BLaER1 treated with 17β-estradiol and CSF1 and Interleukin-3, amounts not matched to agents 10 nM and 100 nM (cell line): Measurements from ENCODE around the gene VSIG10.

Experiments
- H3K27ac ChIP-seq, 11 experiments: shearing (Covaris generic); formaldehyde crosslinking; 2 replicates each; pipeline ENCODE4 v1.8.1; 2022
- H3K27me3 ChIP-seq, 11 experiments: shearing (Covaris generic); formaldehyde crosslinking; 2 replicates each; pipeline ENCODE4 v1.8.1; 2022
- H3K36me3 ChIP-seq, 11 experiments: shearing (Covaris generic); formaldehyde crosslinking; 2 replicates each; pipeline ENCODE4 v1.8.1; 2022
- H3K4me1 ChIP-seq, 10 experiments: shearing (Covaris generic); formaldehyde crosslinking; 2 replicates each; pipeline ENCODE4 v1.8.1; 2022
- H3K4me2 ChIP-seq, 11 experiments: shearing (Covaris generic); formaldehyde crosslinking; 2 replicates each; pipeline ENCODE4 v1.8.1; 2022
- H3K4me3 ChIP-seq, 10 experiments: shearing (Covaris generic); formaldehyde crosslinking; 2 replicates each; pipeline ENCODE4 v1.8.1; 2022
- H3K9ac ChIP-seq, 11 experiments: shearing (Covaris generic); formaldehyde crosslinking; 2 replicates each; pipeline ENCODE4 v1.8.1; 2022
- H3K9me3 ChIP-seq, 11 experiments: shearing (Covaris generic); formaldehyde crosslinking; replicated peaks in 1 of 11; 2 replicates each; pipeline ENCODE4 v1.8.1; 2022
- H4K20me1 ChIP-seq, 11 experiments: shearing (Covaris generic); formaldehyde crosslinking; 2 replicates each; pipeline ENCODE4 v1.8.1; 2022
- Cebpa-rat ChIP-seq, 11 experiments: shearing (Covaris generic); IDR thresholded peaks; 2 replicates each; pipeline ENCODE4 v1.8.1; 2022

Gene VSIG10

DNA sequence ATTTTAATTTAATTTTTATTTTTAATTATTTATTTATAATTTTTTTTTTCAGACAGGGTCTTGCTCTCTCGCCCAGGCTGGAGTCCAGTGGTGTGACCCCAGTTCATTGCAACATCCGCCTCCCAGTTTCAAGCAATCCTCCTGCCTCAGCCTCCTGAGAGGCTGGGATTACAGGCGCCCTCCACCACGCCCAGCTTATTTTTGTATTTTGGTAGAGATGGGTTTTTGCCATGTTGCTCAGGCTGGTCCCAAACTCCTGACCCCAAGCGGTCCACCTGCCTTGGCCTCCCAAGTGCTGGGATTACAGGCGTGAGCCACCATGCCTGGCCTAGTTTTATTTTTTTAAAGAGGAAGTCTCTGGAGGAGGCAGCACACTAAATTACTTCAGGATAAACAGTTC is 18.5 kb upstream of the VSIG10 start:
- Histone ChIP-seq H3K9me3 (no peaks in the 10 kb centered on the region), H3K27ac (no peak overlapping the region), H3K4me2 (no peak overlapping the region), H3K9ac (no peak overlapping the region), H4K20me1 (no peaks in the 10 kb centered on the region), H3K27me3 (no peaks in the 10 kb centered on the region), H3K4me3 (no peak overlapping the region), H3K4me1 (peaks cover 0 to 9% (median 2%) of the 10 kb centered on the region in 10 experiments; a peak in 2 of 20 replicates), H3K36me3 (no peaks in the 10 kb centered on the region)
- TF ChIP-seq Cebpa-rat (IDR thresholded peaks at IDR 0.05) = no peak

DNA sequence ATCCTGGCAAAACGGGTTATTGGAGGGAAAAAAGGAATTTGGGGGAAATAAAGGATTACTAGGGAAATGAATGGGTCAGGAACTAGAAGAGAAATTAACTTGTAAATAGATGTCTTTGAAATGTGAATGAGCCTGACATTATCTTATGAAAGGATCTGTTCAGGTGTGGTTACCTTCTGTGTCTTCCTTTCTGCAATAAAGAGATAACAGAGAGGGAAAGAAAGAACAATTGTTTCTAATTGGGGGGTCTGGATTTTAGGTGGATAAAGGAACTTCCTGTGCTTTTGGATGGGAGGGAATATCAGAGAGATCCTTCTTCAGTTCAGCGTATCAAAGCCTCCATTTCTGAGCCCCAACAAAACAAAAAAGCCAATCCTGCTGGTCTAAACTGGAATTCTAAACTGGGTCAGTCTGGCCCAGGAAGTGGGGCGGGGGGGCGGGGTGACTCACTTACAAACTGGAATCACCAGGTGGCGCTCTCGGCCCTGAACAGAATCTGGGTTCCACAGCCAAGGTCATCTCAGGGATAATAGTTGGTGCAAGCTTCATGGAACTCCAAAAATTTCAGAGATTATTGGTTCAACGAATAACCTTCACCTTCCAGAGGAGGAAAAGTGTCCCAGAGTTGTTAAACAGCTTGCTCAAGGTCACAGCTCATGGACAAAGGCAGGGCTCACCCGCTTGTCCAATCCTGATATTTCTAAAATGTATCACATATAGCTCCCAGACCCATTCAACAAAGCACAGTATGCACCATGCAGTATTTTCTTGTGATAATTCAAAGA is 17.0 kb upstream of the VSIG10 start:
- H3K36me3 ChIP-seq = no peaks in the 10 kb centered on the region
- no peak for TF ChIP-seq Cebpa-rat (IDR thresholded peaks at IDR 0.05)
- no peaks in the 10 kb centered on the region for H3K27me3 ChIP-seq
- H3K27ac ChIP-seq = peak overlapping the region in 6 of 11 experiments; percentile 1 to 64 (median 46); a peak in 10 of 22 replicates
- H4K20me1 ChIP-seq = no peaks in the 10 kb centered on the region
- no peak overlapping the region for H3K4me3 ChIP-seq
- H3K4me2 ChIP-seq = no peak overlapping the region; a peak in 1 of 22 replicates
- H3K9me3 ChIP-seq = no peaks in the 10 kb centered on the region
- 0 out of 22 replicates have a peak overlapping the region, but pooled peaks of 1 of the 11 experiments have one; percentile 1 for H3K9ac ChIP-seq
- H3K4me1 ChIP-seq = peaks cover 0 to 9% (median 2%) of the 10 kb centered on the region in 10 experiments; a peak in 2 of 20 replicates

DNA sequence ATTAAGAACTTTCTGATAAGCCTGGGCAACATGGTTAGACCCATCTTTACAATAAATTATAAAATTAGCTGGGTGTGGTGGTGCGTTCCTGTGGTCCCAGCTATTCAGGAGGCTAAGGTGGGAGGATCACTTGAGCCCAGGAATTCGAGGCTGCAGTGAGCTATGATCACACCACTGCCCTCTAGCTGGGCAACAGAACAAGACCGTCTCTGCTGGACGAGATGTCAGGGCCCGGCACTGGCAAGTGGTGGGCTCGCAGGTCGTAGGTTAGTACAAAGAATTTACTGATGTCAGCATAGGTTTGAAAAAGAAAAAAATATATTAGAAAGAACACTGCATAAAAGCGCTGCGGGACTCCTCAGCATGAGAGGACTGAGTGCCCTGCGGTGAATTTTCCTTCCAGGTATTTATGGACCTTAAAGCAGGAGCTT is 15.7 kb upstream of the VSIG10 start:
- Histone ChIP-seq H3K4me3 (no peak overlapping the region), H3K4me1 (peaks cover 0 to 9% (median 2%) of the 10 kb centered on the region in 10 experiments; a peak in 2 of 20 replicates), H3K27ac (no peak overlapping the region), H3K27me3 (no peaks in the 10 kb centered on the region), H3K9ac (no peak overlapping the region), H4K20me1 (no peaks in the 10 kb centered on the region), H3K36me3 (no peaks in the 10 kb centered on the region), H3K4me2 (no peak overlapping the region), H3K9me3 (peaks cover 0 to 9% (median 0%) of the 10 kb centered on the region in 11 experiments; a peak in 4 of 22 replicates)
- TF ChIP-seq Cebpa-rat (IDR thresholded peaks at IDR 0.05) = no peak

DNA sequence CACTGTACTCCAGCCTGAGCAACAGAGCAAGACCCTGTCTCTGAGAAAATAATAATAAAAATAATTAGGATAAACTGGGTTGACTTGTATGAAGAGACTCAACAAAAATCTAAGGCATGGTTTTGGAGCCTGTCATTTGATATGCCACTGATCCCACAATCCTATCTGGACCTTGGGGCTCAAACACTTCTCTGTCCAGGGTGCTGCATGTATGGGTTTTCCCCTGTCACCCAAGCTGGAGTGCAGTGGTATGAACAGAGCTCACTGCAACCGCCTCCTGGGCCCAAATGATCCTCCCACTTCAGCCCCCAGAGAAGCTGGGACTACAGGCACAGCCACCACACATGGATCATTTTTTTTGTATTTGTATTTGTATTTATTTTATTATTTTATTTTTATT is 5.3 kb upstream of the VSIG10 start:
- Histone ChIP-seq H3K9ac (no peak overlapping the region), H3K4me1 (peaks cover 7 to 29% (median 16%) of the 10 kb centered on the region in 10 experiments; a peak in 19 of 20 replicates), H3K4me2 (no peak overlapping the region), H3K4me3 (no peak overlapping the region), H3K36me3 (no peaks in the 10 kb centered on the region), H3K27me3 (no peaks in the 10 kb centered on the region), H3K9me3 (no peaks in the 10 kb centered on the region), H3K27ac (no peak overlapping the region), H4K20me1 (no peaks in the 10 kb centered on the region)
- TF ChIP-seq Cebpa-rat (IDR thresholded peaks at IDR 0.05) = no peak

DNA sequence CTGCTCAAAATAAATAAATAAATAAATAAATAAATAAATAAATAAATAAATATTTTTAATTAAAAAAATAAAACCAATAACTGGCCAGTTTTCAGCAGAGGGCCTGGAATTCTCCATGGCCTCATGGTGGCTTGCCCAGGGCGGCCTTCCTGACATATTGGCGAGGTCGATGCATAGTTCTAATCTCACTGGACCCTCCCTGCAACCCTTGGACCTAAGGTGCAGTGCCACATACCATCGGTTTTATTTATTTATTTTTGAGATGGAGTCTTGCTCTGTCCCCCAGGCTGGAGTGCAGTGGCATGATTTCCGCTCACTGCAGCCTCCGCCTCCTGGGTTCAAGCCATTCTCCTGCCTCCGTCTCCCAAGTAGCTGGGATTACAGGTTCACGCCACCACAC is 3.9 kb upstream of the VSIG10 start:
- Histone ChIP-seq H3K4me3 (no peak overlapping the region), H3K9ac (no peak overlapping the region), H3K36me3 (no peaks in the 10 kb centered on the region), H4K20me1 (no peaks in the 10 kb centered on the region), H3K27ac (no peak overlapping the region), H3K9me3 (no peaks in the 10 kb centered on the region), H3K27me3 (no peaks in the 10 kb centered on the region), H3K4me1 (peaks cover 10 to 32% (median 21%) of the 10 kb centered on the region in 10 experiments; a peak in 19 of 20 replicates), H3K4me2 (0 out of 22 replicates have a peak overlapping the region, but pooled peaks of 1 of the 11 experiments have one; percentile 2)
- no peak for TF ChIP-seq Cebpa-rat (IDR thresholded peaks at IDR 0.05)

DNA sequence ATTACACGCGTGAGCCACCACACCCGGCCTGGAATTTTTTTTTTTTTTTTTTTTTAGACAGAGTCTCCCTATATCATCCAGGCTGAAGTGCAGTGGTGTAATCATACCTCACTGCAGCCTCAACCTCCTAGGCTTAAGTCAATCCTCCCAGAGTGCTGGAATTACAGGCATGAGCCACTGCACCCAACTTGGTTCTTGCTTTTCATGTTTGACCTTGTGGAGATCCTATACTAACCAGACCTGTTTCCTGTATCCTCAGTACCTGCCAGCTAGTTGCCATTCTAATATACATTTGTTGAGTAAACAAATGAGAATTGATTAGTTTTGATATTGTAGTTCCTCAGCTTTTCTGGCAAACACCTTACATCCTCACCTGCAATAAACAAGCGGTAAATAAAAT is 3.2 kb upstream of the VSIG10 start:
- Histone ChIP-seq H3K27me3 (no peaks in the 10 kb centered on the region), H3K36me3 (no peaks in the 10 kb centered on the region), H3K4me3 (no peak overlapping the region), H3K4me2 (no peak overlapping the region), H3K9ac (no peak overlapping the region), H4K20me1 (peaks cover 0 to 5% (median 2%) of the 10 kb centered on the region in 11 experiments; a peak in 4 of 22 replicates), H3K27ac (no peak overlapping the region), H3K9me3 (no peaks in the 10 kb centered on the region), H3K4me1 (peaks cover 10 to 38% (median 28%) of the 10 kb centered on the region in 10 experiments; a peak in 19 of 20 replicates)
- TF ChIP-seq Cebpa-rat (IDR thresholded peaks at IDR 0.05) = no peak

DNA sequence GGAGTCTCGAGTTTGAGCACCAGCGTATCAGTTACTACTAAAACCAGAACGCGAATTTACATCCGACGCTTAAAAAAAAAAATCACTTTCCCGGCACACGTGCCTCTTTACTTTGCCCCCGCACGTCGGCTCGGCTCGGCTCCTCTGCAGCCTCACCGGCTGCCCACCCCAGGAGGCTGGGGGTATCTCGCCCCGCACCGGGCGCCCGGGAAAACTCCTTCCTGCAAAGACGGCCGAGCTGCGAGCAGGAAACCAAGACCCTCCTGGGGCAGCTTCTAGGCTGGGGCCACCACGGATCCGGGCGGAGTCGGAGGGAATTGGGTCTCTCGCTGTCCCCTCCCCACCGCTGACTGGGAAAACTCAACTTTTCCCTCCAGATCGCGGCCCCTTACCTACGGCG is 610 bp downstream of the VSIG10 start:
- H3K27me3 ChIP-seq = no peaks in the 10 kb centered on the region
- H3K9ac ChIP-seq = peak overlapping the region; percentile 74 to 89 (median 87)
- peak overlapping the region in 10 of 11 experiments; percentile 58 to 88 (median 82); a peak in 20 of 22 replicates for H3K27ac ChIP-seq
- peak overlapping the region; percentile 84 to 99 (median 95) for H3K4me2 ChIP-seq
- H3K9me3 ChIP-seq = no peaks in the 10 kb centered on the region
- peaks cover 0 to 8% (median 5%) of the 10 kb centered on the region in 11 experiments; a peak in 4 of 22 replicates for H4K20me1 ChIP-seq
- H3K36me3 ChIP-seq = peaks cover 0 to 13% (median 6%) of the 10 kb centered on the region in 11 experiments; a peak in 4 of 22 replicates
- TF ChIP-seq Cebpa-rat (IDR thresholded peaks at IDR 0.05) = no peak
- peaks cover 10 to 43% (median 31%) of the 10 kb centered on the region in 10 experiments; a peak in 19 of 20 replicates for H3K4me1 ChIP-seq
- H3K4me3 ChIP-seq = peak overlapping the region; percentile 79 to 99 (median 92)

DNA sequence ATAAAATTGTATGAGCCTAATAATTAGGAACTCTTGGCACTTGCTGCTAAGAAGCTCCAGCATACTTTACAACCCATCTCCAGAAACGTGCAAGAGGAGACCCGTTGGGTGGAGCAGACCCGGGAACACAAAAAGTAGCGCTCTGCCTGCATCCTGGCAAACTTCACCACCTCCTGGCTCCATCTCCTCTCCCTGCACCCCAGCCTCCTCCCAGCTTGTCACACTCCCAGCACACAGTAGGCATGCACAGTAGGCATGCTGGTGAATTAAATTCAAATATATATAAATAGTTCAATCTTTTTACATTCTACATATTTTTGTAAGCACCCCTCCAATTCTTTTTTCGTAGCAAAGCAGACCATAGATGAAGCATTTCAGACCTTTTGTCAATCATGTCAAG is 1.2 kb downstream of the VSIG10 start:
- TF ChIP-seq Cebpa-rat (IDR thresholded peaks at IDR 0.05) = no peak
- no peaks in the 10 kb centered on the region for H3K9me3 ChIP-seq
- H3K27me3 ChIP-seq = no peaks in the 10 kb centered on the region
- peaks cover 0 to 14% (median 6%) of the 10 kb centered on the region in 11 experiments; a peak in 4 of 22 replicates for H3K36me3 ChIP-seq
- peak overlapping the region; percentile 79 to 99 (median 92) for H3K4me3 ChIP-seq
- peaks cover 0 to 8% (median 5%) of the 10 kb centered on the region in 11 experiments; a peak in 4 of 22 replicates for H4K20me1 ChIP-seq
- peak overlapping the region in 5 of 11 experiments; percentile 82 to 86 (median 83); a peak in 7 of 22 replicates for H3K27ac ChIP-seq
- H3K4me2 ChIP-seq = peak overlapping the region; percentile 84 to 99 (median 95)
- peak overlapping the region in 9 of 11 experiments; percentile 78 to 89 (median 88); a peak in 18 of 22 replicates for H3K9ac ChIP-seq
- peaks cover 10 to 37% (median 29%) of the 10 kb centered on the region in 10 experiments; a peak in 19 of 20 replicates for H3K4me1 ChIP-seq

DNA sequence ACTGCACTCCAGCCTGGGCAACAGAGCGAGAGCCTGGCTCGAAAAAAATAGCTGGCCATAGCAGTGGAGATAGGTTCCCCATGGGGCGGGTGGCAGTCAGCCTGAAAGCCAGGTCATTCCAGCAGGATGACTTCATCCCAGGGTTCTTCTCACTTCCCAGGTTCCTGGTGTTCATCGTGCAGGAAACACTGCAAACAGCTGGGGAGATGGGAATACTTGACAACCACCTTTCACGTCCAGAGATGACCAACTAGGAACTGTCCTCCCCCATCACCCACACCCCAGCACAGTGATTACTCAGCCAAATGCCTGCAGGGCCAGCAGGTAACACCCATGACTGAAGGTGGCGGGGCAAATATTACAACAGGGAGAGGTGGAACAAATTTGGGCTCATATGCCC is 1.7 kb downstream of the VSIG10 start:
- Histone ChIP-seq H3K4me3 (peak overlapping the region in 7 of 10 experiments; percentile 79 to 99 (median 92); a peak in 10 of 20 replicates), H3K4me2 (peak overlapping the region in 10 of 11 experiments; percentile 84 to 99 (median 96); a peak in 20 of 22 replicates)
- no peak for TF ChIP-seq Cebpa-rat (IDR thresholded peaks at IDR 0.05)

More for the DNA sequence above, 1.7 kb downstream of the VSIG10 start:
- Histone ChIP-seq H3K9me3 (no peaks in the 10 kb centered on the region), H3K27ac (no peak overlapping the region), H3K36me3 (peaks cover 0 to 20% (median 6%) of the 10 kb centered on the region in 11 experiments; a peak in 4 of 22 replicates), H4K20me1 (peaks cover 0 to 8% (median 5%) of the 10 kb centered on the region in 11 experiments; a peak in 4 of 22 replicates), H3K4me1 (peaks cover 10 to 33% (median 29%) of the 10 kb centered on the region in 10 experiments; a peak in 19 of 20 replicates), H3K9ac (peak overlapping the region in 3 of 11 experiments; percentile 89; a peak in 3 of 22 replicates), H3K27me3 (no peaks in the 10 kb centered on the region)
